Endothelial cell of umbilical vein (primary cell): Measurements from ENCODE around the gene CMIP. TPM values are rescaled to one million over a fixed set of nuclear protein-coding genes. Genes with fewer than 3 reads are reported as not detected.

Experiments used
- BruUV-seq: library from RNA; stranded (reverse); fragments of 400-500 nt; replicated peaks from 2 replicates; lab custom pipeline; 2021; lab: Mats Ljungman, UMichigan
- CTCF ChIA-PET: fragments of 300-600, 350-600 bp; sonication (Branson Sonifier 250); formaldehyde crosslinking; loops from one replicate; lab custom pipeline; 2021; ENCODE audit warnings: antibody characterized with exemption, inconsistent platforms; lab: Charles Lee
- POLR2A ChIA-PET: fragments of 300-600, 350-600 bp; sonication (Branson Sonifier 250); formaldehyde crosslinking; loops from one replicate; lab custom pipeline; 2021; ENCODE audit warnings: antibody characterized with exemption, inconsistent platforms; lab: Charles Lee
- DNase-seq: peaks from one replicate; pipeline ENCODE4 v3.0.0-alpha.2; 2011; ENCODE audit warnings: low read depth, low spot score
- FAIRE-seq: peaks from 2 replicates; lab custom pipeline; 2011; peaks lifted over from hg19 to GRCh38; lab: Jason Lieb, UNC
- H2AFZ ChIP-seq: 2 replicates; pipeline ENCODE4 v1.6.0; 2012; ENCODE audit warnings: low read depth, low read length, control low read depth, inconsistent platforms
- H3K27ac ChIP-seq: 2 replicates; pipeline ENCODE4 v1.5.1; 2011; ENCODE audit warnings: low read depth, mild to moderate bottlenecking, control low read depth, low read length, moderate library complexity; ENCODE audit not compliant: insufficient read depth
- H3K27me3 ChIP-seq, 2 experiments: 2 replicates each; pipeline versions ENCODE4 v1.6.0 to v1.6.1; 2011; ENCODE audit warnings: low read length in 2 of 2, mixed read lengths in 1 of 2; ENCODE audit not compliant: control insufficient read depth in 2 of 2, insufficient read depth in 2 of 2
- H3K36me3 ChIP-seq, 2 experiments: 2 replicates in 1 of 2; 3 replicates in 1 of 2; pipeline ENCODE4 v1.5.1; 2011; ENCODE audit warnings: low read length in 2 of 2, mild to moderate bottlenecking in 1 of 2, moderate library complexity in 1 of 2; ENCODE audit not compliant: control insufficient read depth in 2 of 2, insufficient read depth in 2 of 2; ENCODE audit errors: extremely low read depth in 1 of 2
- H3K4me1 ChIP-seq: 3 replicates; pipeline ENCODE4 v1.5.1; 2011; ENCODE audit warnings: mild to moderate bottlenecking, low read length; ENCODE audit not compliant: control insufficient read depth, insufficient read depth; ENCODE audit errors: extremely low read depth
- H3K4me2 ChIP-seq: 2 replicates; pipeline ENCODE4 v1.6.1; 2011; ENCODE audit warnings: low read length, control low read depth, mixed read lengths; ENCODE audit not compliant: insufficient read depth
- H3K4me3 ChIP-seq, 3 experiments: fragments of 200-600 bp in 1 of 3; sonication (generic), shearing (Covaris generic) in 1 of 3; replicated peaks in 1 of 3; 2 replicates each; pipeline ENCODE4 v1.5.1; 2011 to 2016; ENCODE audit warnings: control low read depth in 3 of 3, low read length in 3 of 3, mild to moderate bottlenecking in 2 of 3, inconsistent platforms in 1 of 3, low read depth in 1 of 3, moderate library complexity in 1 of 3; ENCODE audit not compliant: insufficient read depth in 1 of 3
- H3K79me2 ChIP-seq: 2 replicates; pipeline ENCODE4 v1.6.0; 2012; ENCODE audit warnings: low read length, inconsistent platforms; ENCODE audit not compliant: control insufficient read depth, insufficient read depth
- H3K9ac ChIP-seq: replicated peaks from 2 replicates; pipeline ENCODE3; 2011; ENCODE audit warnings: low read length, control low read depth; ENCODE audit not compliant: insufficient read depth; ENCODE audit errors: extremely low read depth
- H3K9me1 ChIP-seq: replicated peaks from 3 replicates; pipeline ENCODE4 v1.6.0; 2011; ENCODE audit warnings: mild to moderate bottlenecking, low read length; ENCODE audit not compliant: control insufficient read depth, insufficient read depth; ENCODE audit errors: extremely low read depth
- H3K9me3 ChIP-seq: replicated peaks from 2 replicates; pipeline ENCODE4 v1.5.1; 2012; ENCODE audit warnings: low read length, inconsistent platforms; ENCODE audit not compliant: control insufficient read depth, insufficient read depth
- H4K20me1 ChIP-seq: replicated peaks from 2 replicates; pipeline ENCODE3; 2011; ENCODE audit warnings: mild to moderate bottlenecking, low read length; ENCODE audit not compliant: control insufficient read depth, insufficient read depth; ENCODE audit errors: extremely low read depth
- CTCF ChIP-seq, 2 donors: IDR thresholded peaks; 1 replicate in 1 of 2; 2 replicates in 1 of 2; pipeline ENCODE4 v1.5.1; 2011; ENCODE audit warnings: low read length in 2 of 2, mild to moderate bottlenecking in 2 of 2, moderate library complexity in 2 of 2, control low read depth in 1 of 2, inconsistent platforms in 1 of 2, low read depth in 1 of 2; ENCODE audit not compliant: insufficient read depth in 1 of 2; ENCODE audit errors: extremely low read depth in 1 of 2
- EZH2 ChIP-seq: IDR thresholded peaks from 2 replicates; pipeline ENCODE4 v1.6.1; 2012; ENCODE audit warnings: borderline replicate concordance, low read depth, mild to moderate bottlenecking, moderate library complexity, low read length, inconsistent platforms; ENCODE audit not compliant: severe bottlenecking
- FOS ChIP-seq: IDR thresholded peaks from 2 replicates; pipeline ENCODE4 v1.6.1; 2011; ENCODE audit warnings: mild to moderate bottlenecking, low read length, moderate library complexity, borderline replicate concordance; ENCODE audit not compliant: insufficient read depth
- GATA2 ChIP-seq: IDR thresholded peaks from 2 replicates; pipeline ENCODE4 v1.7.0; 2011; ENCODE audit warnings: low read depth, mild to moderate bottlenecking, moderate library complexity, mixed read lengths, low read length; ENCODE audit not compliant: insufficient read length, insufficient read depth
- JUN ChIP-seq: IDR thresholded peaks from 2 replicates; pipeline ENCODE4 v1.6.1; 2011; ENCODE audit warnings: borderline replicate concordance, low read depth; ENCODE audit not compliant: insufficient read length, insufficient read depth
- MAX ChIP-seq: IDR thresholded peaks from 2 replicates; pipeline ENCODE4 v1.6.1; 2011; ENCODE audit not compliant: insufficient read depth, insufficient read length
- MYC ChIP-seq: IDR thresholded peaks from one replicate; pipeline ENCODE4 v1.6.1; 2011; ENCODE audit warnings: mild to moderate bottlenecking, low read depth, low read length
- POLR2A ChIP-seq: IDR thresholded peaks from 2 replicates; pipeline ENCODE4 v1.6.1; 2012; ENCODE audit warnings: low read depth, mild to moderate bottlenecking, control low read depth, low read length
- POLR2AphosphoS5 ChIP-seq: IDR thresholded peaks from 2 replicates; pipeline ENCODE4 v1.6.1; 2012; ENCODE audit warnings: low read depth, mild to moderate bottlenecking, control low read depth, low read length, moderate library complexity; ENCODE audit not compliant: insufficient read depth
- dilution Hi-C: fragments of 300-500 bp; cut with MboI; formaldehyde crosslinking; loops from one replicate; pipeline ENCODE4 v1.15.0; 2019; ENCODE audit warnings: low sequenced_read_pairs; ENCODE audit not compliant: extremely low pct_ligation_motif_present
- intact Hi-C: fragments of 100-400 bp; cut with micrococcal nuclease; formaldehyde crosslinking; loops from one replicate; pipeline ENCODE4 v1.10.0; 2022
- polyA plus RNA-seq, 4 experiments: library from polyadenylated mRNA; depleted of rRNA in 3 of 4; stranded (reverse) in 3 of 4; unstranded in 1 of 4; fragments of >200 nt; gene quantifications; 2 replicates each; pipeline versions ENCODE4 v1.2.1 to v1.2.3, GENCODE V29; 2011 to 2012; ENCODE audit warnings: missing spikeins in 1 of 4
- total RNA-seq: library from RNA; stranded (reverse); gene quantifications from 2 replicates; pipeline ENCODE4 v1.2.3, GENCODE V29; 2021

CMIP gene
- total and polyA plus RNA-seq, 2 donors (not counting 3 experiments of a cell fraction or from before 2014, with no cell fraction given), result 29.0 to 101 TPM

GRCh38 chr16:81453091-81453728 is 8.6 kb downstream of the CMIP start:
- DNase-seq, result no peak
- POLR2A ChIA-PET, result interaction anchor here (0.6 kb wide), 1 partner anchor 10 kb away, joined by 3 read pairs; no protein-coding TSS in a partner anchor
- Histone ChIP-seq H3K4me2 (no peak overlapping the region), H4K20me1 (peaks cover 7% of the 10 kb centered on the region), H3K36me3 (peaks cover 0 to 5% of the 10 kb centered on the region in 2 experiments), H3K79me2 (peaks cover 96% of the 10 kb centered on the region), H3K4me1 (peaks cover 26% of the 10 kb centered on the region), H3K27ac (no peak overlapping the region), H3K9me3 (no peaks in the 10 kb centered on the region), H3K27me3 (no peaks in the 10 kb centered on the region), H3K9ac (no peak overlapping the region), H3K4me3 (no peak overlapping the region), H3K9me1 (no peaks in the 10 kb centered on the region), H2AFZ (no peak overlapping the region)
- dilution Hi-C loops, result loop anchor here (25.0 kb wide), 1 partner anchor 91 kb away; no protein-coding TSS in a partner anchor
- intact Hi-C loops, result no loop called here
- FAIRE-seq, result no peak
- CTCF ChIA-PET, result interaction anchor here (1.1 to 2.4 kb wide), 2 partner anchors 17 to 20 kb away, joined by 5 to 7 read pairs; no protein-coding TSS in a partner anchor
- no TSS peak for BruUV-seq
- TF ChIP-seq POLR2A (no peak), CTCF (IDR thresholded peaks at IDR 0.05; ENCODE audit: extremely low read depth in 1 of 2, insufficient read depth in 1 of 2, low read depth in 1 of 2, low read length in 2 of 2) (no peak), MAX (no peak), FOS (no peak), MYC (no peak), EZH2 (no peak), GATA2 (no peak), POLR2AphosphoS5 (no peak), JUN (no peak)
